Cardiac fibroblast (primary cell): Measurements from ENCODE around the gene ZNF91.
"Not testable (repeated sequence)": the region's sequence is repeated elsewhere in the genome, so short reads cannot be mapped to it uniquely, and the experiment has no call there.

ENCODE experiments used
- DNase-seq, 2 donors: peaks; one replicate each; pipeline versions ENCODE4 v3.0.0 to v3.0.0-alpha.2; 2010; ENCODE audit warnings: low read depth in 2 of 2
- H3K4me3 ChIP-seq, 2 donors: replicated peaks in 1 of 2; 1 replicate in 1 of 2; 2 replicates in 1 of 2; pipeline ENCODE4 v1.5.1; 2011; ENCODE audit warnings: low read depth in 2 of 2, low read length in 2 of 2, mild to moderate bottlenecking in 2 of 2, moderate library complexity in 1 of 2
- TF ChIP-seq, protein P1 (sequence below): IDR thresholded peaks from one replicate; pipeline ENCODE4 v1.5.1; 2011; ENCODE audit warnings: low read depth, mild to moderate bottlenecking, low read length, inconsistent platforms

ZNF91 gene

GRCh38 chr19:23401086-23401610, 5.9 kb upstream of the ZNF91 start:
- TF ChIP-seq, protein P1, sequence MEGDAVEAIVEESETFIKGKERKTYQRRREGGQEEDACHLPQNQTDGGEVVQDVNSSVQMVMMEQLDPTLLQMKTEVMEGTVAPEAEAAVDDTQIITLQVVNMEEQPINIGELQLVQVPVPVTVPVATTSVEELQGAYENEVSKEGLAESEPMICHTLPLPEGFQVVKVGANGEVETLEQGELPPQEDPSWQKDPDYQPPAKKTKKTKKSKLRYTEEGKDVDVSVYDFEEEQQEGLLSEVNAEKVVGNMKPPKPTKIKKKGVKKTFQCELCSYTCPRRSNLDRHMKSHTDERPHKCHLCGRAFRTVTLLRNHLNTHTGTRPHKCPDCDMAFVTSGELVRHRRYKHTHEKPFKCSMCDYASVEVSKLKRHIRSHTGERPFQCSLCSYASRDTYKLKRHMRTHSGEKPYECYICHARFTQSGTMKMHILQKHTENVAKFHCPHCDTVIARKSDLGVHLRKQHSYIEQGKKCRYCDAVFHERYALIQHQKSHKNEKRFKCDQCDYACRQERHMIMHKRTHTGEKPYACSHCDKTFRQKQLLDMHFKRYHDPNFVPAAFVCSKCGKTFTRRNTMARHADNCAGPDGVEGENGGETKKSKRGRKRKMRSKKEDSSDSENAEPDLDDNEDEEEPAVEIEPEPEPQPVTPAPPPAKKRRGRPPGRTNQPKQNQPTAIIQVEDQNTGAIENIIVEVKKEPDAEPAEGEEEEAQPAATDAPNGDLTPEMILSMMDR = no peak
- DNase-seq = no peak
- H3K4me3 ChIP-seq = no peak overlapping the region

GRCh38 chr19:23399443-23399842, 4.2 kb upstream of the ZNF91 start:
- H3K4me3 ChIP-seq = no peak overlapping the region
- TF ChIP-seq, protein P1 = no peak
- DNase-seq = no peak

DNA sequence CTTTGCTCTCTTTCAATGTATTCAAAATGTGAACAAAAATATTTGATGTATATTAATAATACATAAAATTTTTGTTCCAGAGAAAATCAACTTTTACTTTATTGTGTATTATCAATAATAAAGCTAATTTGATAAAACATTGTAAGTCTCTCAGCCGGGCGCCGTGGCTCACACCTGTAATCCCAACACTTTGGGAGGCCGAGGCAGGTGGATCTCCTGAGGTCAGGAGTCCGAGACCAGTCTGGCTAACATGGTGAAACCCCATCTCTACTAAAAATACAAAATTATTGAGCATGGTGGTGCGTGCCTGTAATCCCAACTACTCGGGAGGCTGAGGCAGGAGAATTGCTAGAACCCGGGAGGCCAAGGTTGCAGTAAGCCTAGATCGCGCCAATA, 449 bp upstream of the ZNF91 start:
- peak overlapping the region; percentile 79 to 96 for H3K4me3 ChIP-seq

DNA sequence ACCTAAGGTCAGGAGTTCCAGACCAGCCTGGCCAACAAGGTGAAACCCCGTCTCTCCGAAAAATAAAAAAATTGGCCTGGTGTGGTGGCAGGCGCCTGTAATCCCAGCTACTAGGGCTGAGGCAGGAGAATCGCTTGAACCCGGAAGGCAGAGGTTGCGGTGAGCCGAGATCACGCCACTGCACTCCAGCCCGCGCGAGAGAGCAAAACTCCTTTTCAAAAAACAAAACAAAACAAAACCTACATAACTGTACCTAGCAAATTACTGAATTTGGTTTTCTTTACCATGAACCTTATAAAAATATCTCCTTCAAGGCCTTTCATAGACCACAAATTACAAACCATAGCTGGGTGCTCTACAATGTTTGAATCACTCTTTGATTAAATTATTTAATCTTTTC, 760 bp downstream of the ZNF91 start:
- DNase-seq = peak; percentile 21 to 65
- H3K4me3 ChIP-seq = peak overlapping the region; percentile 79 to 96
- TF ChIP-seq, protein P1 = no peak

More for the DNA sequence above, 449 bp upstream of the ZNF91 start:
- not testable (repeated sequence) for DNase-seq

DNA sequence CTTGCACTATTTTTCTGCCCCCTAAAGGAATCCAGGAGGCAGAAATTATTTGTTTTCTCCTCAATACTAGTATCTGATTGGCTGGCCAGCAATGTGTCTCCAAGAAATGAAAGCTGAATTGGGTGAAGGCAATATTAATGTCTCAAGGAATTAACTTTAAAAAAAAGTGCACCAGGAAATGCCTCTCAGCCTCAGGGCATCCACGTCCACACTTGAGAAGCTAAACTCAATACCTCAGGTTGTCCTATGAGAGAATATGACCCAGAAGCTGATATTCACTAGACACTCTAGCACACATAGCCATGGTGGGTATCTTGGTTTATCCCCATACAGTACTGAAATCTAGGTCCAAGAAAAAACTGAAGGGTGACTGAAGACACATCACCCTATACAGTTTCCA, 2.1 kb downstream of the ZNF91 start:
- peak; percentile 2 to 28 for DNase-seq
- TF ChIP-seq, protein P1 = no peak
- no peak overlapping the region for H3K4me3 ChIP-seq

DNA sequence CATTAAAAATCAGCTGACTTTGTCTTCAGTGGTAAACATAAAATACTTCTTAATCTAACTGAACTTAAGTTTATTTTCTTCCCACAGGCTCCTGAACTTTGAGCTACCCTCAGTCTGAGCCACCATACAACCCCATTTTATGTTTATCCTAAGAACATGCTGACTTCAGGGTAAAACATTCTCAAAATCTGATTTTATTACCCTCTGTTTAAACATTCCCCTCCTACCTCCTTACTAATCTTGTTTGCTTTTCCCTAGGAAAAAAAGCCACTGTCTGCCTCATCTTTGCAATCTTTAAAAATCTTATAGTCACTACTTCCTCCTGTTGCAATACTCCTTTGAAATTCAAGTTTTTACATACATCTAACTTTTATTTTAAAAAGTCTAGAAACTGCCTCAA, 4.0 kb downstream of the ZNF91 start:
- H3K4me3 ChIP-seq = no peak overlapping the region
- no peak for DNase-seq
- TF ChIP-seq, protein P1 = no peak

DNA sequence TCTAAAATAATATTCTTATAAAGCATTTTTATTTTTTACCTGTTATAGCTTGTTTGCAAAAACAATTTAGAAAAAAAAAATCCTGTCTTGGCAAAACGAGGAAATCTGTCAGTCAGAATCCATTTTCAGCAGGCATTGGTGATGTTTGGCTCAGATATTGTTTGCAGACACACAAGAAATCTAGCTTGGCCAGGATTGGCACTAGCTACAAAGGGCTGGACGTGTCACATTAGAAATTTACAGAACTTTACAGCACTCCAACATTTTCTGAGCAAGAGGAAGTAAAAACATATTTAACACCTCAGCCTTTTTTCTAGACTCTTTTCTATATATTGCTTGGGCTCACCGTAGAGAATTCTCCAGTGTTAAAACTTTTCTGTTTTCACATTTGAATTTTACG, 9.9 kb downstream of the ZNF91 start:
- TF ChIP-seq, protein P1 = no peak
- no peak overlapping the region for H3K4me3 ChIP-seq
- no peak for DNase-seq
